Stimulated activated CD8-positive, alpha-beta memory T cell treated with anti-CD3 and anti-CD28 coated beads, Interleukin-7, amount 100 ng/mL, for 48 hours (primary cell): ENCODE measurements around the gene SNX33.
"Not testable (repeated sequence)": the region's sequence is repeated elsewhere in the genome, so short reads cannot be mapped to it uniquely, and the experiment has no call there.

Experiments used
- DNase-seq, 2 donors: peaks; one replicate each; pipeline ENCODE4 v3.0.0-alpha.2; 2020; ENCODE audit warnings: low read depth in 1 of 2; ENCODE audit errors: extremely low read depth in 1 of 2

Gene SNX33

GRCh38 chr15:75697974-75698747 is 50.4 kb downstream of the SNX33 start:
- DNase-seq: not testable (repeated sequence)

DNA sequence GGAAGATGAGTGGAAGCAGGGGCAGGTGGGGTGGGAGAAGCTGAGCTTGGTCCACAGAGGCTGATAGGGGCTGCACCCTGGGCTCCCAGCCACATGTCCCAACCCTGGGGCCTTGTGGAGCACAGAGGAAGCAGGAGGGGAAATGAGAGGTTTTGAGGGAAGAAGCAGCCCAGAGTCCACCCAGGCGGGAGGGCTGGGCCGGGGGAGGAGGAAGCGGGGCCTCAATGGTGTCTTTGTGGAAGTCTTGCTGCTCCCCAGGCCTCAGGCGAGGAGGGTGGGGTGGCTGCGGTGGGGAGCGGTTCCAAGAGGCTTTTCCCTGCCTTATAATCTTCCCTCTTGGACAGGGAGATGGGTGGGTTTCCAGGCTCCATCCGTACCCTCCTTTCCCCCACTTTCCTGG is 51.8 kb downstream of the SNX33 start:
- DNase-seq: not testable (repeated sequence)

DNA sequence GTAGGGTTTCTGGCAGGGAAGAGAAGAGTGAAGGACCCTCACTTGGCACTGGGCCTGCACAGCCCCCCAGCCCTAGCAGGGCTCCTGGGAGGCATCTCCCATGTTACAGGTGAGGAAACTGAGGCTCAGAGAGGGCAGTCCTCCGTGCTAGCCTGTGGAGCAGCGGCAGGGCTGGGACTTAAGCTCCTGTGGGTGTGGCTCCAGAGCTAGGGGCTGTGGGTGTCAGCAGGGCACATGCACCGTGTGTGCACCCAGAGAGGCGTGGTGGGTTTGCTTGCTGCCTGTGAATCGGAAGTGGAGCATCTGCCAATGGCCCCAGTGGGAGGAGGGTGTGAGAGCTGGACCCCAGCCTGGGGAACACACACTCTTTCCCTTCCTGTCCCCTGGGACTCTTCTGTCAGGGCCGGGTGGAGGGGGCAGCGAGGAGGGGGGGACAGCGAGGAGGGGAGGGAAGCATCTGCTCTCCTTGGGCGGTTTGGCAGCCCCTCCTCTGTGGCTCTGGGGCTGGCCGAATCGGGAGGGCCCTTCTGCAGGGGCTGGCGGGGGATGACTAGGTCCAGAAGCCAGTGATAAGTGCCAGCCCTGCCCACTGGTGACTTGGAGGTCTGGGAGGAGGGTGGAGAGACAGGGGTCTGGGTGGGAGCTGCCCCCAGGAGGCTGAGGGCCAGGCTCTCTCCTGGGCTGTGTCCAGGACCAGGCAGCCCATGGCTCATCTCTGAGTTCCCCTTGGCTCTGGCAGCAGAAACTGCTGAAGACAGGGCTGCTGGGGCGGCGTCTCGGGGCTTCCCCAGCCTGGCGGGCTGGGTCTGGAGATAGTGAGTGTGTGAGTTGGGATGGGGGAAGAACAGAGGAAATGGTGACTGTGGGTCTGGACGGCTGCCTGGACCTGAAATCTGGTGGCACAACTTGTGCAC is 52.5 kb downstream of the SNX33 start:
- DNase-seq: not testable (repeated sequence)

- not testable (repeated sequence) for DNase-seq
Observed at GRCh38 chr15:75701071-75702003, 53.6 kb downstream of the SNX33 start.

DNA sequence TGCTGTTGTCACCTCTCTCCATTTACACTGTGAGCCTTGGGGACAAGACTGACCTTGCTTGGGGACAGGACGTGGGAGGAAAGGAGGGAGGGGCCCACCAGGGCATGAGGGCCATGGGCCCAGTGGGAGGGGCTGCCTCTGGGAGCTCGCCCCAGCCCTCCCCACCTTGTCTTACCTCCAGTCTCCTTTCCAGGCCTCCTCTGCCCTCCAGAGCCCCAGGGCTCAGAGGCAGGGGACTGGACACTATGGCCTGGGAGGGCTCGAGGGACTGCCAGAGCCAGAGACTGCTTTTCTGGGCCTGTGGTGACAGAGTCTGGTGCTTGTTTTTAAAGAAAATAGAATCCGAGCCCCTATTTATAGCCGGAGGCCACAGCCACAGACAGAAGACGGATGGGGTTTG is 54.7 kb downstream of the SNX33 start:
- DNase-seq: no peak

DNA sequence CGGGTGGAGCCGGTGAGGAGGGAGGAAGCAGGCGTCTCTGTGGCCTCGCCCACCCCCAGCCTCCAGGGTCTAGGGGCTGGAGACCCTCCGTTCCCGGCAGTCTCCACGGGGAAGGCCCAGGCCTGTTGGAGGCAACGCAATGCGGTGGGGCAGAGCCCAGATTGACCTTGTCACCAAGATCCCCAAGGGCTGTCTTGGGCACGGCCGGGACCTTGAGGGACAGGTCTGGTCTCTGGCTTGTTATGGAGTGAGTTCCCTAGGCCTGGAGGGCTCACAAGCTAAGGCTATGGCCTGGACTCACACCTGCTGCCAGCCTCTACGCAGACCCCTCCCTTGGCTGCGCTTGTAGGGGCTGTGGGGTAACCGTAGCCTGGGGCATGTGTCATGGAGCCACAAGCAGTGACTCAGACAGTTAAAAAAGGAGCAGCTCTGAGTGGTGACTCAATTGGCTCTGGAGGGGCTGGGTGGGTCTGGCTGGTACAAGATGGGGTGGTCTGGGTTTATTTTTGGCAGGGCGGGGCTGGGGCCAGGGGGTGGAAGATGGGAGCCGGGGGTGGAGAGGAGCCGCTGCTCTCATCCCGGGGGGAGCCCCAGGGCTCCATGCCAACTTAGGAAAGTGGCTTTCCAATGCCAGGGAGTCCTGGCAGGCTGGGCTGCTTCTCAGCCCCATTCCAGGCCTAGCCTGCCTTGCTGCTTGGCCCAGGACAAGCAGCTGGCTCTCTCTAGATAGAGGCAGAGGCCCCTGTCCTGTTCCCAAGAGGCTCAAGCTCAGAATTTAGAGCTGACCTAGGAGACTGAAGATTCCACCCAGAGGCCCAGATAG is 55.9 kb downstream of the SNX33 start:
- not testable (repeated sequence) for DNase-seq

GRCh38 chr15:75704263-75704615 is 56.5 kb downstream of the SNX33 start:
- no peak for DNase-seq

- no peak for DNase-seq
Observed at GRCh38 chr15:75704618-75705017, 56.9 kb downstream of the SNX33 start.

GRCh38 chr15:75705375-75705774 is 57.7 kb downstream of the SNX33 start:
- DNase-seq: not testable (repeated sequence)

DNA sequence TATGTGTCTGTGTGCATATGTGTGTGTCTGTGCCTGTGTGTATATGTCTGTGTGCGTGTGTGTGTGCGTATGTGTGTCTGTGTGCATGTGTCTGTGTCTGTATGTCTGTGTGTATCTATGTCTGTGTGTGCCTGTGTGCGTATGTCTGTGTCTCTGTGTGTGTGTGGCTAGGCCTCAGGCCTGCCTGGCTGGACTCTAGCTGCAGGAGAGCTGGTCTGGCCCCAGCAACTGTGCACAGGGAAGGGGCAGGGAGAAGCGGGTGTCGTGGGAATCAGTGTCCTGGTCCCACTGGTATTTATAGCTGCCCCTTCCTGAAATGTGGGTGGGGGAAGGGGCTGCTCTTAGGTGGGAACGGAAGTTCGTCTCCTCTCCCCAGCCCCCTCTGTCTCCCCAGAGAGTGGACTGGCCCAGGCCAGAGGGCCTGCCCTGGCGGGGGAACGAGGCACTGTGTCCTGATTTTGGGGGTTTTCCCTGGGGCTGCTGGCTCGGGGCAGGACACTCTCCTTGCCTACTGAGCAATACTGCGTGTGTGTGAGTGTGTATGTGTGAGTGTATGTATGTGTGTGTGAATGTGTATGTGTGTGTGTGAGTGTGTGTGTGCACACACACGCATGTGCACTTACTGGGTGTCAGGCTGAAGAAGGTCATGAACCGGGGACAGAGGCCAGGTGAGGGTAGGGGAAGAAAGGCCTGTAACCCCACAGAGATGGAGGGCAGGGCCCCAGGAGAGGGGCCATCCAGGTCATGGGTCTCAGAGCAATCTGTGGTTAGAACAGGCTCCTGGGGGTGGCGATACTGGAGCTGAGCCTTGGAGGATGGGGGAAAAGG is 58.4 kb downstream of the SNX33 start:
- no peak for DNase-seq

DNA sequence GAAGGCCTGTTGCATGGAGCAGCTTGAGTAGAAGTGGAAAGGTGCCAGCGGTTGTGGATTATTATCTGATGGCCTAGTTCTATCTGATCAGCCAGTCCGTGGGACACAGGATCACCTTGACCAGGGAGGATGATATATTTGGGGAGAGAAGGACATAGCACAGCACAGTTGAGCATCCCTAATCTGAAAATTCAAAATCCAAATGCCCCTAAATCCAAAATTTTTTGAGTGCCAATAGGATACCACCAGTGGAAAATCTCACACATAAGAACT is 58.9 kb downstream of the SNX33 start:
- DNase-seq: no peak

- not testable (repeated sequence) for DNase-seq
Observed at GRCh38 chr15:75709458-75709857, 61.7 kb downstream of the SNX33 start.

DNA sequence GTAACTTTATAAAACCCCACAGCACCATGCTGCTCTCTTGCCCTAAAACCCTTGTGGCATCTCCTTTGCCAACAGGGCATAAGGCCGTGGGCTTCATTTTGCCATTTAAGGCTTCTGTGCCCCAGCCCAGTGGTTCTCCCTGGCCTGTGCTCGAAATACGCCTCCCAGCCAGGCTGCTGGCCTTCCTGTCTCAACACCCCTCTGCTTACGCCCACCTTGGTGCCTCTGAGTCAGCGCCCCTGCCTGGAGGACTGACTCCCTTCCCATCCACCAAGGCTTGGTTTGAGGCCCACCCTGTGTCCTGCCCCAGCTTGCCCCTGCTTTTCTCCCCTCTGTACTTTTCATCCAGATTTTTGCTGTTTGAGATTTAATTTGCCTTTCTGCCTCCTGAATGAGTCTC is 63.2 kb downstream of the SNX33 start:
- not testable (repeated sequence) for DNase-seq

DNA sequence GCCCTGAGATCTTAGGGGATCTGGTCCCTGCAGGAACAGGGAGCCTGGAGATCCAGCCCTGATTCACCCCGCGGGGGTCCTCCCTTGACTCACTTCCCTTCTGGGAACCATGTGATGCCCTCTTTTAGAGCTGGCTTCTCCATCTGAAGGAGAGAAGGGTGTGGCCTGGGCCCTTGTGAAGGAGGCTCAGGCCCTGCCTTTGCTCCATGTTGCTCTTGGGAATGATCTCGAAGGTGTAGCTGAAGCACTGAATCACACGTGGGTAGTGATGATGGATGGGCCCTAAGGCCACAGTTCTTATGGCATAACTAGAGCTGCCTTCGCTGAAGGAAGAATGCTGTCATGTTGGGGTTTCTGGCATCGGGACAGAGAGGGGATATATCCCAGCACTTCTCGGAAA is 63.8 kb downstream of the SNX33 start:
- not testable (repeated sequence) for DNase-seq
